Measurements from ENCODE around the gene HNRNPUL2.

GRCh38 chr11:62712861-62713260 lies 14.4 kb downstream of the HNRNPUL2 start:
- TF ChIP-seq RAD21 (IDR thresholded peaks at IDR 0.05; ENCODE audit: low read depth) (no peak), MAX (IDR thresholded peaks at IDR 0.05) (no peak), FOXM1 (IDR thresholded peaks at IDR 0.05; ENCODE audit: borderline replicate concordance, low read depth) (no peak), EP300 (IDR thresholded peaks at IDR 0.05; ENCODE audit: borderline replicate concordance) (no peak), TAF1 (IDR thresholded peaks at IDR 0.05; ENCODE audit: low read depth) (no peak), CREB1 (IDR thresholded peaks at IDR 0.05; ENCODE audit: low read depth) (no peak), TCF12 (IDR thresholded peaks at IDR 0.05; ENCODE audit: low read depth) (no peak), REST (IDR thresholded peaks at IDR 0.05; ENCODE audit: low read depth) (no peak)

All from Ishikawa (cell line).